ENCODE measurements around the gene PRKCA. TPM values are rescaled to one million over a fixed set of nuclear protein-coding genes. Genes with fewer than 3 reads are reported as not detected.

PRKCA gene
- total and polyA plus RNA-seq, 2 donors (not counting 3 experiments of a cell fraction or from before 2014, with no cell fraction given) = 7.5 to 34.2 TPM

GRCh38 chr17:66747578-66748275 lies 445.3 kb downstream of the PRKCA start:
- Histone ChIP-seq H3K27me3 (ENCODE audit: control insufficient read depth in 2 of 2, insufficient read depth in 2 of 2, low read length in 2 of 2) (no peaks in the 10 kb centered on the region), H3K79me2 (ENCODE audit: control insufficient read depth, insufficient read depth, low read length) (no peaks in the 10 kb centered on the region), H2AFZ (ENCODE audit: low read depth, low read length) (no peak overlapping the region), H3K4me3 (replicated peaks in 1 of 3; ENCODE audit: insufficient read depth in 1 of 3, low read depth in 1 of 3, low read length in 3 of 3) (no peak overlapping the region), H3K9me1 (replicated peaks; ENCODE audit: control insufficient read depth, extremely low read depth, insufficient read depth, low read length) (no peaks in the 10 kb centered on the region), H3K27ac (ENCODE audit: insufficient read depth, low read depth, low read length) (no peak overlapping the region), H4K20me1 (replicated peaks; ENCODE audit: control insufficient read depth, extremely low read depth, insufficient read depth, low read length) (no peaks in the 10 kb centered on the region), H3K4me1 (ENCODE audit: control insufficient read depth, extremely low read depth, insufficient read depth, low read length) (no peaks in the 10 kb centered on the region), H3K4me2 (ENCODE audit: insufficient read depth, low read length) (no peak overlapping the region), H3K9me3 (replicated peaks; ENCODE audit: control insufficient read depth, insufficient read depth, low read length) (no peaks in the 10 kb centered on the region), H3K36me3 (ENCODE audit: control insufficient read depth in 2 of 2, extremely low read depth in 1 of 2, insufficient read depth in 2 of 2, low read length in 2 of 2) (no peaks in the 10 kb centered on the region), H3K9ac (replicated peaks; ENCODE audit: extremely low read depth, insufficient read depth, low read length) (no peak overlapping the region)
- no TSS peak for BruUV-seq (replicated peaks)
- ChIA-PET POLR2A (no interaction called here), CTCF (no interaction called here)
- dilution Hi-C loops (cut with MboI; ENCODE audit: extremely low pct_ligation_motif_present, low sequenced_read_pairs) = no loop called here
- TF ChIP-seq GATA2 (IDR thresholded peaks at IDR 0.05; ENCODE audit: insufficient read depth, insufficient read length, low read depth, low read length) (no peak), POLR2A (IDR thresholded peaks at IDR 0.05; ENCODE audit: low read depth, low read length) (no peak), EZH2 (IDR thresholded peaks at IDR 0.05; ENCODE audit: borderline replicate concordance, low read depth, low read length, severe bottlenecking) (no peak)
- intact Hi-C loops (cut with micrococcal nuclease) = no loop called here
- no peak for DNase-seq (ENCODE audit: low read depth, low spot score)
- FAIRE-seq = no peak

GRCh38 chr17:66748578-66748977 lies 446.2 kb downstream of the PRKCA start:
- BruUV-seq (replicated peaks) = no TSS peak
- H3K4me1 ChIP-seq (ENCODE audit: control insufficient read depth, extremely low read depth, insufficient read depth, low read length) = no peaks in the 10 kb centered on the region
- H3K9ac ChIP-seq (replicated peaks; ENCODE audit: extremely low read depth, insufficient read depth, low read length) = no peak overlapping the region
- FAIRE-seq = no peak
- H3K4me2 ChIP-seq (ENCODE audit: insufficient read depth, low read length) = no peak overlapping the region
- H3K27me3 ChIP-seq (ENCODE audit: control insufficient read depth in 2 of 2, insufficient read depth in 2 of 2, low read length in 2 of 2) = no peaks in the 10 kb centered on the region
- H3K9me1 ChIP-seq (replicated peaks; ENCODE audit: control insufficient read depth, extremely low read depth, insufficient read depth, low read length) = no peaks in the 10 kb centered on the region
- CTCF ChIA-PET = no interaction called here
- TF ChIP-seq POLR2A (IDR thresholded peaks at IDR 0.05; ENCODE audit: low read depth, low read length) (no peak), EZH2 (IDR thresholded peaks at IDR 0.05; ENCODE audit: borderline replicate concordance, low read depth, low read length, severe bottlenecking) (no peak), JUN (IDR thresholded peaks at IDR 0.05; ENCODE audit: borderline replicate concordance, insufficient read depth, insufficient read length, low read depth) (no peak), FOS (IDR thresholded peaks at IDR 0.05; ENCODE audit: borderline replicate concordance, insufficient read depth, low read length) (no peak), GATA2 (IDR thresholded peaks at IDR 0.05; ENCODE audit: insufficient read depth, insufficient read length, low read depth, low read length) (no peak), MYC (IDR thresholded peaks at IDR 0.05; ENCODE audit: low read depth, low read length) (no peak), POLR2AphosphoS5 (IDR thresholded peaks at IDR 0.05; ENCODE audit: insufficient read depth, low read depth, low read length) (no peak), CTCF (IDR thresholded peaks at IDR 0.05; ENCODE audit: extremely low read depth in 1 of 2, insufficient read depth in 1 of 2, low read depth in 1 of 2, low read length in 2 of 2) (no peak)
- TF ChIP-seq, protein P1, sequence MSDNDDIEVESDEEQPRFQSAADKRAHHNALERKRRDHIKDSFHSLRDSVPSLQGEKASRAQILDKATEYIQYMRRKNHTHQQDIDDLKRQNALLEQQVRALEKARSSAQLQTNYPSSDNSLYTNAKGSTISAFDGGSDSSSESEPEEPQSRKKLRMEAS (IDR thresholded peaks at IDR 0.05; ENCODE audit: insufficient read depth, insufficient read length) = no peak
- no peak overlapping the region for H3K27ac ChIP-seq (ENCODE audit: insufficient read depth, low read depth, low read length)
- H3K79me2 ChIP-seq (ENCODE audit: control insufficient read depth, insufficient read depth, low read length) = no peaks in the 10 kb centered on the region
- no peaks in the 10 kb centered on the region for H4K20me1 ChIP-seq (replicated peaks; ENCODE audit: control insufficient read depth, extremely low read depth, insufficient read depth, low read length)
- no peak for DNase-seq (ENCODE audit: low read depth, low spot score)
- intact Hi-C loops (cut with micrococcal nuclease) (no loop called here), dilution Hi-C loops (cut with MboI; ENCODE audit: extremely low pct_ligation_motif_present, low sequenced_read_pairs) (no loop called here)
- H3K4me3 ChIP-seq (replicated peaks in 1 of 3; ENCODE audit: insufficient read depth in 1 of 3, low read depth in 1 of 3, low read length in 3 of 3) = no peak overlapping the region
- no peaks in the 10 kb centered on the region for H3K9me3 ChIP-seq (replicated peaks; ENCODE audit: control insufficient read depth, insufficient read depth, low read length)
- no peaks in the 10 kb centered on the region for H3K36me3 ChIP-seq (ENCODE audit: control insufficient read depth in 2 of 2, extremely low read depth in 1 of 2, insufficient read depth in 2 of 2, low read length in 2 of 2)
- H2AFZ ChIP-seq (ENCODE audit: low read depth, low read length) = no peak overlapping the region
- POLR2A ChIA-PET = no interaction called here

All from endothelial cell of umbilical vein (primary cell).